ENCODE measurements around the gene PKHD1. TPM values are rescaled to one million over a fixed set of nuclear protein-coding genes. Genes with fewer than 3 reads are reported as not detected.

PKHD1 gene
- total RNA-seq, 1 donor = not detected

GRCh38 chr6:51569594-51569993 lies 517.8 kb downstream of the PKHD1 start:
- no peak overlapping the region for H3K4me3 ChIP-seq (ENCODE audit: low read depth, low read length)
- no peak for DNase-seq (ENCODE audit: low read depth)
- TF ChIP-seq CTCF (IDR thresholded peaks at IDR 0.05; ENCODE audit: insufficient read depth, low read length) = no peak

- no peak for TF ChIP-seq CTCF (IDR thresholded peaks at IDR 0.05; ENCODE audit: insufficient read depth, low read length)
- H3K4me3 ChIP-seq (ENCODE audit: low read depth, low read length) = no peak overlapping the region
- no peak for DNase-seq (ENCODE audit: low read depth)
Measured at GRCh38 chr6:51568771-51569170, 518.6 kb downstream of the PKHD1 start.

- DNase-seq (ENCODE audit: low read depth) = no peak
- H3K4me3 ChIP-seq (ENCODE audit: low read depth, low read length) = no peak overlapping the region
- TF ChIP-seq CTCF (IDR thresholded peaks at IDR 0.05; ENCODE audit: insufficient read depth, low read length) = no peak
Measured at GRCh38 chr6:51565472-51565871, 521.9 kb downstream of the PKHD1 start.

Small RNA genes within 50 kb of the gene (small RNA-seq; reads per million reads assigned to genes)
- gene RN7SL580P = not detected

Other genes starting within 250 kb of the PKHD1 start
- gene IL17A, start 98.8 kb upstream of the PKHD1 start, total RNA-seq (ENCODE audit: low replicate concordance) = not detected in 2 replicates
- not detected in 2 replicates for gene IL17F, start 156.9 kb upstream of the PKHD1 start, total RNA-seq (ENCODE audit: low replicate concordance)
- 35.8 and 85.7 TPM in 2 replicates for gene MCM3, start 197.1 kb upstream of the PKHD1 start, total RNA-seq (ENCODE audit: low replicate concordance)

Data from fibroblast of the aortic adventitia (primary cell).